Breast epithelium (tissue), 4 donors: ENCODE data around the gene RAB27B. TPM values are rescaled to one million over a fixed set of nuclear protein-coding genes. Genes with fewer than 3 reads are reported as not detected.

Experiments
- DNase-seq, 2 donors: peaks; one replicate each; pipeline ENCODE4 v3.0.0-alpha.2; 2019; ENCODE audit warnings: low spot score in 2 of 2
- H3K27ac ChIP-seq, 2 donors: fragments of 200-600 bp; sonication (generic) in 1 of 2; one replicate each; pipeline ENCODE4 v1.5.1; 2016 to 2019; ENCODE audit warnings: mild to moderate bottlenecking in 1 of 2
- H3K27me3 ChIP-seq, 2 donors: fragments of 200-600 bp; sonication (generic) in 1 of 2; one replicate each; pipeline versions ENCODE4 v1.5.1 to v1.6.0; 2017 to 2019; ENCODE audit warnings: control low read depth in 1 of 2, mild to moderate bottlenecking in 1 of 2
- H3K36me3 ChIP-seq: fragments of 200-600 bp; one replicate; pipeline ENCODE4 v1.5.1; 2019
- H3K4me1 ChIP-seq, 2 donors: fragments of 200-600 bp; sonication (generic); one replicate each; pipeline ENCODE4 v1.5.1; 2016 to 2019; ENCODE audit warnings: control low read depth in 1 of 2
- H3K4me3 ChIP-seq, 3 donors: fragments of 200-600 bp; sonication (generic); 1 replicate in 2 of 3; 2 replicates in 1 of 3; pipeline ENCODE4 v1.5.1; 2016 to 2019; ENCODE audit warnings: mild to moderate bottlenecking in 3 of 3, moderate library complexity in 2 of 3
- H3K9me3 ChIP-seq, 2 donors: fragments of 200-600 bp; sonication (generic) in 1 of 2; one replicate each; pipeline ENCODE4 v1.5.1; 2016 to 2019; ENCODE audit warnings: control low read depth in 1 of 2
- POLR2A ChIP-seq: fragments of 450-650 bp; IDR thresholded peaks from one replicate; pipeline ENCODE4 v1.6.1; 2016; ENCODE audit warnings: antibody characterized with exemption, mild to moderate bottlenecking, moderate library complexity
- POLR2AphosphoS5 ChIP-seq, 3 donors: sonication (generic); formaldehyde crosslinking; IDR thresholded peaks; one replicate each; pipeline ENCODE4 v1.6.1; 2017; ENCODE audit warnings: antibody characterized with exemption in 3 of 3
- intact Hi-C: fragments of 100-400 bp; cut with DNase I; formaldehyde crosslinking; loops from one replicate; pipeline ENCODE4 v1.15.1; 2023; ENCODE audit warnings: low total_unique reads
- total RNA-seq, 3 donors: library from RNA; depleted of rRNA; stranded (reverse); fragments of >200 nt; gene quantifications; one replicate each; pipeline ENCODE4 v1.1.0, GENCODE V29; 2016
- TF ChIP-seq, protein P1 (sequence below), 3 donors: fragments of 450-650 bp; IDR thresholded peaks; one replicate each; pipeline ENCODE4 v1.5.1; 2016 to 2017; ENCODE audit warnings: antibody characterized with exemption in 3 of 3, mild to moderate bottlenecking in 3 of 3, moderate library complexity in 3 of 3

Gene RAB27B
- total RNA-seq, 3 donors from 2014 or later, result 1.1 to 24.6 (median 11.8) TPM

DNA sequence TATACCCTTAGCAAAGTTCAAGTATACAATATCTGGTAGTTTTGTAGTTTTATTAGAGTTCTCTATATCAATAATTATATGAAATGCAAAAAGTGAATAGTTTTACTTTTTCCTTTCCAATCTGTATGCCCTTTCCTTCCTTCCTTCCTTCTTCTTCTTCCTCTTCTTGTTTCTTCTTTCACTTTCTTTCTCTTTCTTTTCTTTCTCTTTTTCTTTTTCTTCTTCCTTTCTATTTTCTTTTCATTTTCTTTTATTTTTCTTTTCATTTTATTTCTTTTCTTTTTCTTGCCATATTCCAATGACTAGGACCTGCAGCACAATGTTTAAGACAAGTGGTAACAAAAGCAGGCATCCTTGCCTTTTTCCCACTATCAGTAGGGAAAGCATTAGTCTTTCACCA, 71.2 kb downstream of the RAB27B start:
- H3K36me3 ChIP-seq, result no peaks in the 10 kb centered on the region
- no peak for DNase-seq
- H3K27me3 ChIP-seq, result no peaks in the 10 kb centered on the region
- intact Hi-C loops, result no loop called here
- TF ChIP-seq, protein P1, sequence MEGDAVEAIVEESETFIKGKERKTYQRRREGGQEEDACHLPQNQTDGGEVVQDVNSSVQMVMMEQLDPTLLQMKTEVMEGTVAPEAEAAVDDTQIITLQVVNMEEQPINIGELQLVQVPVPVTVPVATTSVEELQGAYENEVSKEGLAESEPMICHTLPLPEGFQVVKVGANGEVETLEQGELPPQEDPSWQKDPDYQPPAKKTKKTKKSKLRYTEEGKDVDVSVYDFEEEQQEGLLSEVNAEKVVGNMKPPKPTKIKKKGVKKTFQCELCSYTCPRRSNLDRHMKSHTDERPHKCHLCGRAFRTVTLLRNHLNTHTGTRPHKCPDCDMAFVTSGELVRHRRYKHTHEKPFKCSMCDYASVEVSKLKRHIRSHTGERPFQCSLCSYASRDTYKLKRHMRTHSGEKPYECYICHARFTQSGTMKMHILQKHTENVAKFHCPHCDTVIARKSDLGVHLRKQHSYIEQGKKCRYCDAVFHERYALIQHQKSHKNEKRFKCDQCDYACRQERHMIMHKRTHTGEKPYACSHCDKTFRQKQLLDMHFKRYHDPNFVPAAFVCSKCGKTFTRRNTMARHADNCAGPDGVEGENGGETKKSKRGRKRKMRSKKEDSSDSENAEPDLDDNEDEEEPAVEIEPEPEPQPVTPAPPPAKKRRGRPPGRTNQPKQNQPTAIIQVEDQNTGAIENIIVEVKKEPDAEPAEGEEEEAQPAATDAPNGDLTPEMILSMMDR (IDR thresholded peaks at IDR 0.05), result no peak
- TF ChIP-seq POLR2A (no peak), POLR2AphosphoS5 (IDR thresholded peaks at IDR 0.05) (no peak)
- H3K4me1 ChIP-seq, result no peaks in the 10 kb centered on the region
- no peak overlapping the region for H3K4me3 ChIP-seq
- H3K9me3 ChIP-seq, result no peaks in the 10 kb centered on the region
- H3K27ac ChIP-seq, result no peak overlapping the region

DNA sequence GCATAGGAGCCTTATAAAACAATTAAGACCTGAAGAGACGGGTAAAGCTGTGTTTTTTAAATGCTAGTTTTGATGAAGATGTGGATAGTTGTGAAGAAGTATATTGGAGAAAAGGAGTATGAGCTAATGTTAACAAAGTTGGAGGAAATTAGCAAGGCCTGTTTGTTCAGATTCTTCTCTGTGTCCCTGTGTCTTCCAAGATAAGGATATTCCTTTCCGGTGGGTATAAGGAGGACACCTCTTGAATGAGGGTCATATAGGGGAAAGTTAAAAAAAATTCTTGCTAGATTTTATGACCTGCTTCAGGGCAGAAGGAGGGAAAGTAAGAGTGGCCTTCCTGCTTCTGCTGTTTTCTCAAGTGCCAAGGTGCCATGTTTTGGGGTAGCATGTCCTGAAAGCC, 72.0 kb downstream of the RAB27B start:
- H3K36me3 ChIP-seq, result no peaks in the 10 kb centered on the region
- H3K4me1 ChIP-seq, result no peaks in the 10 kb centered on the region
- H3K9me3 ChIP-seq, result no peaks in the 10 kb centered on the region
- DNase-seq, result no peak
- no peaks in the 10 kb centered on the region for H3K27me3 ChIP-seq
- intact Hi-C loops, result no loop called here
- no peak overlapping the region for H3K4me3 ChIP-seq
- no peak for TF ChIP-seq POLR2A
- H3K27ac ChIP-seq, result no peak overlapping the region

DNA sequence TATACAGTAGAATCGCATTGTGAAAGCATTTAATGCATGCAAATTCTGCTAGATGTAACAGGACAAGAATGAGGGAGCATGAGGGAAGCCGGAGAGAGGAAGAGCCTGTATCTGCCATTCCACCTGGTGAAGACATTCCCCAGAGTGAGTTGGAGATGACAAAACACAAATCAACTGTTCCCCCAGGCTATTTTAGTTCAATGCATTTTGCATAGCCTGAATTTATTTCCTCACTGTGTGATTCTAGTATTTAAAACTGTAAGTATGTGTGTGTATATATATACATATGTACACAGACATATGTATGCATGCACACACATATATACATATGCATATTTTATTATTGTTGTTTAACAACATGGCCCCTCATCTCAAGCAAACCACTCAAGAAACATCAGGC, 76.3 kb downstream of the RAB27B start:
- intact Hi-C loops, result no loop called here
- DNase-seq, result no peak
- TF ChIP-seq POLR2A (no peak), POLR2AphosphoS5 (IDR thresholded peaks at IDR 0.05) (no peak)
- TF ChIP-seq, protein P1 (IDR thresholded peaks at IDR 0.05), result no peak
- Histone ChIP-seq H3K36me3 (no peaks in the 10 kb centered on the region), H3K9me3 (no peaks in the 10 kb centered on the region), H3K27me3 (no peaks in the 10 kb centered on the region), H3K27ac (no peak overlapping the region), H3K4me3 (no peak overlapping the region), H3K4me1 (no peaks in the 10 kb centered on the region)

DNA sequence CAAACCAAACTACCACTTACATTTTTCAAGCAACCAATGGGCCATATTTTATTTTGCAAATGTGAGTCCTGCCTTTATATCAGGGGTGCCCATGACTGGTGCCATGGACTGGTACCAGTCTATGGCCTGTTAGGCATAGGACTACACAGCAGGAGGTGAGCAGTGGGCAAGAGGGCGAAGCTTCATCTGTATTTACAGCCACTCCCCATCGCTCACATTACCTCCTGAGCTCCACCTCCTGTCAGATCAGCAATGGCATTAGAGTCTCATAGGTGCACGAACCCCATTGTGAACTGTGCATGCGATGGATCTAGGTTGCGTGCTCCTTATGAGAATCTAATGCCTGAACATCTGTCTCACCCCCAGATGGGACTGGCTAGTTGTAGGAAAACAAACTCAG, 77.4 kb downstream of the RAB27B start:
- no peak overlapping the region for H3K27ac ChIP-seq
- no peaks in the 10 kb centered on the region for H3K36me3 ChIP-seq
- H3K9me3 ChIP-seq, result no peaks in the 10 kb centered on the region
- TF ChIP-seq POLR2AphosphoS5 (IDR thresholded peaks at IDR 0.05) (no peak), POLR2A (no peak)
- TF ChIP-seq, protein P1 (IDR thresholded peaks at IDR 0.05), result no peak
- H3K4me3 ChIP-seq, result no peak overlapping the region
- no peak for DNase-seq
- intact Hi-C loops, result no loop called here
- H3K27me3 ChIP-seq, result no peaks in the 10 kb centered on the region
- H3K4me1 ChIP-seq, result no peaks in the 10 kb centered on the region

DNA sequence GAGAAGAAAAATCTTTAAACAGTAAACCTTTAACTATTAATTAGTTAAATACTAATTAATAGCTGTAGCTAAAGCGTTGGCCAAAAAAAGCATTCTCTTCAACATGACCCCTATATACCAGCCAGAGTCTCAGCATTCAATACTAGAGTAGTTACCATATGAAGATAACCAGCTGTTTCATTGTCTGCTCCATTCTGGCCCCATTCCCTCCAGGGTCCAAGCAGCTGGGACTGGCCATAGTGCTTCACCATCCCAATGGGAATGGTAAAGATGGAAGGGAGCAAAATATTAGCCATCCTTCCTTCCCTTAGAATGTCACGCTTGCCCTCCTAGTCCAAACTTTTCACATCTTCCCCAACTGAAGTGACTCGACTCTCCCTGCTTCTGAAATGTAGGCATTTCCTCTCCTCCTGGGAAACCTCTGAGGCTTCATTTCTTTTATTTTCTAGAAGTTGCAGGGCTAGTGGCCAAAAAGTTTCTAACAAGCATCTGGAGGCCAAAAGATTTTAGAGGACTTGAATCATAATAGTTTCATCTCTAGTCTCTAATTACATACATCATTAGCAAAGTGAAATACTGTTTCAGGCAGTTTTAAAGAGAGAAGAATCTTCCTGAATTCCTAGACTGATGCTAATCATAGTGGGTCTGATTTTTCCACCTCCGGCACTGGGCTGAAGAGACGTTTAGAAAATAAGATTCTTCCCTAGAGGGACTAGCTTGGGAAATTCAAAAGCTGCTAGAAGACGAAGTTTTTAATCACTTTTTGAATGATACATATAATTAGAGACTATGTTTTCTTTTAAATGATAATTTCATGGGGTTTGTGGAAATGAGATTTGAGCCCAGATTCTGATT, 78.3 kb downstream of the RAB27B start:
- H3K27ac ChIP-seq, result no peak overlapping the region
- H3K9me3 ChIP-seq, result no peaks in the 10 kb centered on the region
- no peak for DNase-seq
- no peaks in the 10 kb centered on the region for H3K27me3 ChIP-seq
- intact Hi-C loops, result no loop called here
- H3K4me1 ChIP-seq, result no peaks in the 10 kb centered on the region
- TF ChIP-seq, protein P1 (IDR thresholded peaks at IDR 0.05), result no peak
- TF ChIP-seq POLR2AphosphoS5 (IDR thresholded peaks at IDR 0.05), result no peak
- TF ChIP-seq POLR2A, result no peak
- no peaks in the 10 kb centered on the region for H3K36me3 ChIP-seq
- H3K4me3 ChIP-seq, result no peak overlapping the region
